ENCODE results near the gene LDLRAD3. TPM values are rescaled to one million over a fixed set of nuclear protein-coding genes. Genes with fewer than 3 reads are reported as not detected.

The LDLRAD3 gene
- total RNA-seq, 1 experiment from 2014 or later: 55.7 TPM

DNA sequence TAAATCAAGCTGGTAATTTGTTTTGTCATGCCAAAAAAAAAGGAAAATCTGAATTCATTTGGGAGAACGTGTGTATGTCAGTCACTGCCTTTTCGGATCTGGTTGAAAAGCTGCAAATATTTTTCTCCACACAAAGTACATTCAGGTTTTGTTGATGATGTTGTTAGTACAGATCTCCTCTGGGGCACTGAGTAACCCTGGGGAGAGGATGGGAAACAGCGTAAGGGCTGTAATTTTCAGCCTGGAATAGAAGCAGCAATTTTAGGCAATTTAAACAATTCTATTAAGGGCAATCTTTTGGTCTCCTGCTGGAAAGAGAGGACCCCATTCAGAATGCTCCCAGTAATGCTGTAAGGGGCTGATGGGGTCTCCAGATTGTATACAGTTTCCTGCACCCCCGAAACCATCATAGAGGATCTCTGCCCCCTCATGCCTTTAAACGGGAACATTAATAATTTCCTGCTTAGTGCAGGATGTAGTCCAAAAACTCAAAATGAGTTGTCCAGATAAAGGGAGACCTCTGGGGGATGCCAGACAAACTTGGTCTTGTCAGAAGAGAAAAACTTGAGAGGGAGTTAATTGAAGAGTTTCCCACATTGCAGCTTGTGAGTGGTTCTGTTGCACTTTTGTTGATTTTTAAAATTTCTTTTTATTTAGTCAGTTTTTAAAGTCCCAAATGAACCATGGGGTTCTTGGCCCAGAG is 213.1 kb downstream of the LDLRAD3 start:
- BruUV-seq (replicated peaks): no TSS peak
- H3K4me3 Mint-ChIP-seq (ENCODE audit: unreplicated experiment): no peak overlapping the region
- peaks cover 19% of the 10 kb centered on the region for H3K36me3 Mint-ChIP-seq (ENCODE audit: insufficient read depth, unreplicated experiment)
- H3K27me3 Mint-ChIP-seq (ENCODE audit: insufficient read depth, unreplicated experiment): no peaks in the 10 kb centered on the region
- TF ChIP-seq, protein P1, sequence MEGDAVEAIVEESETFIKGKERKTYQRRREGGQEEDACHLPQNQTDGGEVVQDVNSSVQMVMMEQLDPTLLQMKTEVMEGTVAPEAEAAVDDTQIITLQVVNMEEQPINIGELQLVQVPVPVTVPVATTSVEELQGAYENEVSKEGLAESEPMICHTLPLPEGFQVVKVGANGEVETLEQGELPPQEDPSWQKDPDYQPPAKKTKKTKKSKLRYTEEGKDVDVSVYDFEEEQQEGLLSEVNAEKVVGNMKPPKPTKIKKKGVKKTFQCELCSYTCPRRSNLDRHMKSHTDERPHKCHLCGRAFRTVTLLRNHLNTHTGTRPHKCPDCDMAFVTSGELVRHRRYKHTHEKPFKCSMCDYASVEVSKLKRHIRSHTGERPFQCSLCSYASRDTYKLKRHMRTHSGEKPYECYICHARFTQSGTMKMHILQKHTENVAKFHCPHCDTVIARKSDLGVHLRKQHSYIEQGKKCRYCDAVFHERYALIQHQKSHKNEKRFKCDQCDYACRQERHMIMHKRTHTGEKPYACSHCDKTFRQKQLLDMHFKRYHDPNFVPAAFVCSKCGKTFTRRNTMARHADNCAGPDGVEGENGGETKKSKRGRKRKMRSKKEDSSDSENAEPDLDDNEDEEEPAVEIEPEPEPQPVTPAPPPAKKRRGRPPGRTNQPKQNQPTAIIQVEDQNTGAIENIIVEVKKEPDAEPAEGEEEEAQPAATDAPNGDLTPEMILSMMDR (IDR thresholded peaks at IDR 0.05; ENCODE audit: unreplicated experiment): no peak
- intact Hi-C loops (cut with micrococcal nuclease): no loop called here
- peak overlapping the region; percentile 78 for H3K27ac Mint-ChIP-seq (ENCODE audit: low read depth, unreplicated experiment)
- POLR2A ChIA-PET: interaction anchor here (0.8 to 1.2 kb wide), 3 partner anchors 11 to 535 kb away, joined by 3 to 4 read pairs (median 3); no protein-coding TSS in a partner anchor
- DNase-seq (ENCODE audit: unreplicated experiment): no peak
- peaks cover 45% of the 10 kb centered on the region for H3K4me1 Mint-ChIP-seq (ENCODE audit: insufficient read depth, unreplicated experiment)
- CTCF ChIA-PET: interaction anchor here (0.7 to 1.8 kb wide), 5 partner anchors 29 to 336 kb away, joined by 3 to 7 read pairs (median 4); no protein-coding TSS in a partner anchor
- no peaks in the 10 kb centered on the region for H3K9me3 Mint-ChIP-seq (ENCODE audit: unreplicated experiment)

DNA sequence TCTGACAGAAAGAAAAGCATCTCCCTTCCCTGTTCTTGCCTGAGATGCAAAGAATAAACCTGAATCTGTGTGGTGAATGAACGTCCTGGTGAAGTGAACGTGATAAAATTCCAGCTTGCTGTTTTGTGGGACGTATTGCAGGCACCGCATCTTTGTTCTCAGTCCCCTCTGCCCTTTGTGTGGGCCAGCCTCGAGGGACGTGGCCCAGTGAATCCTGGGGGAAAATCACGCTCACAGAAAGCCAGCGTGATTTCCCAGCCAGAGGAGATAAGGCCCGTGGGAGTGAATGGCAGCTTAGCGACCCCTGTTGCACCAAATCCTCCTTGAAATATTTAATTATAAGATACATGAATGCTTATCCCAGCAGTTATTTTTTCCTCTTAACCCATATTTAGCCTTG is 216.2 kb downstream of the LDLRAD3 start:
- no TSS peak for BruUV-seq (replicated peaks)
- Mint-ChIP-seq H3K4me1 (ENCODE audit: insufficient read depth, unreplicated experiment) (peaks cover 41% of the 10 kb centered on the region), H3K36me3 (ENCODE audit: insufficient read depth, unreplicated experiment) (peaks cover 33% of the 10 kb centered on the region), H3K27me3 (ENCODE audit: insufficient read depth, unreplicated experiment) (no peaks in the 10 kb centered on the region), H3K27ac (ENCODE audit: low read depth, unreplicated experiment) (no peak overlapping the region), H3K9me3 (ENCODE audit: unreplicated experiment) (no peaks in the 10 kb centered on the region), H3K4me3 (ENCODE audit: unreplicated experiment) (no peak overlapping the region)
- TF ChIP-seq, protein P1 (IDR thresholded peaks at IDR 0.05; ENCODE audit: unreplicated experiment): no peak
- no peak for DNase-seq (ENCODE audit: unreplicated experiment)
- intact Hi-C loops (cut with micrococcal nuclease): no loop called here
- ChIA-PET CTCF (interaction anchor here (1.0 kb wide), 1 partner anchor 106 kb away, joined by 3 read pairs; no protein-coding TSS in a partner anchor), POLR2A (no interaction called here)

DNA sequence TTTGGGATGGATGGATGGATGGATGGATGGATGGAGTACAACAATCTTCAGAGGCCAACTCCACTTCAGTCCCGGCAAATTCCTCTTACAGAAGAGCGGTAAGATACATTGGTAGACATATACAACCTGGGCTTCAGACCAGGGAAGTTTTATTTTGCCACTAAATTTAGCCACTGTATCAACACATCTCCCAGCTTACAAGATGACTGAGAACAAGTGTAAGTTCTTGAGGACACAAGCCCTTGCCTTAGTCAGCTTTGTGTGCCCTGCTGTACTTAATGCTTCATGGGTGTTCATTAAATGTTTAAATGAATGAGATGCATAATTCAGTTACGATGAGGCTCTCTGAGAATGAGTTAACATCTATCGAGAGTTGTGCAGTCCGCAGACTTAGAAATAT is 217.7 kb downstream of the LDLRAD3 start:
- H3K4me1 Mint-ChIP-seq (ENCODE audit: insufficient read depth, unreplicated experiment): peaks cover 26% of the 10 kb centered on the region
- no peak overlapping the region for H3K4me3 Mint-ChIP-seq (ENCODE audit: unreplicated experiment)
- H3K27me3 Mint-ChIP-seq (ENCODE audit: insufficient read depth, unreplicated experiment): no peaks in the 10 kb centered on the region

More for the DNA sequence above, 217.7 kb downstream of the LDLRAD3 start:
- no TSS peak for BruUV-seq (replicated peaks)
- DNase-seq (ENCODE audit: unreplicated experiment): no peak
- Mint-ChIP-seq H3K9me3 (ENCODE audit: unreplicated experiment) (no peaks in the 10 kb centered on the region), H3K36me3 (ENCODE audit: insufficient read depth, unreplicated experiment) (peaks cover 33% of the 10 kb centered on the region), H3K27ac (ENCODE audit: low read depth, unreplicated experiment) (no peak overlapping the region)
- CTCF ChIA-PET: interaction anchor here (0.5 to 1.9 kb wide), 3 partner anchors 10 to 339 kb away, joined by 3 to 5 read pairs (median 4); no protein-coding TSS in a partner anchor
- POLR2A ChIA-PET: interaction anchor here (0.8 kb wide), 1 partner anchor 11 kb away, joined by 3 read pairs; no protein-coding TSS in a partner anchor
- TF ChIP-seq, protein P1 (IDR thresholded peaks at IDR 0.05; ENCODE audit: unreplicated experiment): no peak
- intact Hi-C loops (cut with micrococcal nuclease): no loop called here
